Measurements from ENCODE around the gene DGKB. TPM values are rescaled to one million over a fixed set of nuclear protein-coding genes. Genes with fewer than 3 reads are reported as not detected.

Gene DGKB
- total and polyA plus RNA-seq, 2 of the 8 experiments (the other 6 are each of a cell fraction or from before 2014, with no cell fraction given), result 1.9 to 2.6 TPM

- Histone ChIP-seq H3K27ac (ENCODE audit: low read depth, low read length) (no peak overlapping the region), H3K56ac (replicated peaks; ENCODE audit: insufficient read length, low read depth, low read length) (no peak overlapping the region), H4K20me1 (replicated peaks in 1 of 2; ENCODE audit: control insufficient read depth in 1 of 2, insufficient read depth in 2 of 2, low read length in 2 of 2) (no peaks in the 10 kb centered on the region), H2BK12ac (ENCODE audit: low read depth, low read length) (no peak overlapping the region), H4K91ac (replicated peaks; ENCODE audit: insufficient read length, low read length) (no peak overlapping the region), H3K18ac (ENCODE audit: extremely low read depth, low read length) (no peak overlapping the region), H3K36me3 (ENCODE audit: control insufficient read depth in 2 of 4, insufficient read depth in 4 of 4, low read length in 3 of 4) (no peaks in the 10 kb centered on the region), H3K9ac (replicated peaks in 1 of 4; ENCODE audit: extremely low read depth in 1 of 4, low read depth in 3 of 4, low read length in 3 of 4) (no peak overlapping the region), H3K4me3 (ENCODE audit: extremely low read depth in 1 of 4, insufficient read depth in 2 of 4, low read depth in 3 of 4, low read length in 4 of 4) (no peak overlapping the region), H4K5ac (ENCODE audit: insufficient read length, low read depth, low read length) (no peak overlapping the region), H2BK5ac (ENCODE audit: low read depth, low read length) (no peak overlapping the region), H2BK15ac (ENCODE audit: low read length) (no peak overlapping the region), H3K79me2 (ENCODE audit: control insufficient read depth in 1 of 2, insufficient read depth in 2 of 2, low read length in 2 of 2) (no peaks in the 10 kb centered on the region), H3K27me3 (replicated peaks in 1 of 4; ENCODE audit: control insufficient read depth in 3 of 4, extremely low read depth in 1 of 4, insufficient read depth in 3 of 4, low read length in 3 of 4) (no peaks in the 10 kb centered on the region), H3K23me2 (ENCODE audit: low read depth, low read length) (no peaks in the 10 kb centered on the region), H2BK120ac (replicated peaks; ENCODE audit: low read depth, low read length) (peak overlapping the region; percentile 59), H3K4ac (replicated peaks; ENCODE audit: insufficient read length, low read depth, low read length) (no peak overlapping the region), H3K23ac (ENCODE audit: insufficient read length) (no peak overlapping the region), H3K9me3 (ENCODE audit: insufficient read depth in 2 of 2, low read depth in 1 of 2, low read length in 1 of 2) (no peaks in the 10 kb centered on the region), H3K79me1 (ENCODE audit: low read depth, low read length) (no peaks in the 10 kb centered on the region), H2BK20ac (ENCODE audit: low read length) (no peak overlapping the region), H3K14ac (ENCODE audit: insufficient read length) (no peak overlapping the region), H4K8ac (ENCODE audit: extremely low read depth, insufficient read depth, low read length) (no peak overlapping the region), H3K4me1 (replicated peaks in 1 of 4; ENCODE audit: control insufficient read depth in 3 of 4, insufficient read depth in 4 of 4, low read length in 3 of 4) (peaks cover 2 to 23% (median 14%) of the 10 kb centered on the region in 4 experiments; a peak in 4 of 7 replicates), H3K4me2 (ENCODE audit: insufficient read depth in 1 of 2, low read depth in 2 of 2, low read length in 2 of 2) (no peak overlapping the region), H2AK5ac (ENCODE audit: low read depth, low read length) (no peak overlapping the region), H2AFZ (ENCODE audit: low read length) (no peak overlapping the region)
- CTCF ChIA-PET (ENCODE audit: partially characterized antibody), result interaction anchor here (1.1 to 1.6 kb wide), 3 partner anchors 64 to 117 kb away, joined by 3 to 5 read pairs (median 5); no protein-coding TSS in a partner anchor
- FAIRE-seq (no peak), DNase-seq (ENCODE audit: low read depth in 1 of 2, low spot score in 2 of 2) (no peak)
- WGBS, 2 experiments (ENCODE audit: extremely low coverage in 1 of 2, insufficient coverage in 1 of 2, insufficient read length in 1 of 2, insufficient replicate concordance in 2 of 2, low coverage in 1 of 2, low lambda C conversion rate in 2 of 2, missing lambda C conversion rate in 1 of 2), result 85% methylated on average over 1 of the region's 1 CpG; no CpG with 5 or more reads in 1 of the 2 experiments
- POLR2A ChIA-PET (ENCODE audit: partially characterized antibody), result no interaction called here
- TF ChIP-seq EGR1 (IDR thresholded peaks at IDR 0.05; ENCODE audit: borderline replicate concordance, low read depth, low read length), result no peak
- no peak for TF ChIP-seq MAX (IDR thresholded peaks at IDR 0.05)
- no peak for TF ChIP-seq NRF1 (IDR thresholded peaks at IDR 0.05; ENCODE audit: low read depth, low read length)
- TF ChIP-seq POLR2AphosphoS5 (IDR thresholded peaks at IDR 0.05; ENCODE audit: low read depth, low read length), result no peak
- no peak for TF ChIP-seq E2F6 (IDR thresholded peaks at IDR 0.05)
- TF ChIP-seq SP1 (IDR thresholded peaks at IDR 0.05; ENCODE audit: low read depth, low read length), result no peak
- TF ChIP-seq ATF2 (IDR thresholded peaks at IDR 0.05; ENCODE audit: low read length), result no peak
- no peak for TF ChIP-seq HDAC2 (IDR thresholded peaks at IDR 0.05; ENCODE audit: borderline replicate concordance in 1 of 2, low read depth in 2 of 2, low read length in 2 of 2)
- no peak for TF ChIP-seq BCL11A (IDR thresholded peaks at IDR 0.05; ENCODE audit: low read depth in 2 of 2, low read length in 2 of 2)
- TF ChIP-seq SAP30 (IDR thresholded peaks at IDR 0.05; ENCODE audit: insufficient read depth, insufficient replicate concordance, low read length), result no peak
- TF ChIP-seq CREB1 (IDR thresholded peaks at IDR 0.05), result no peak
- TF ChIP-seq SIX5 (IDR thresholded peaks at IDR 0.05; ENCODE audit: low read depth, low read length), result no peak
Observed at GRCh38 chr7:14834883-14835282, 67.7 kb downstream of the DGKB start.

Measured in H1 (cell line).